A673 (cell line): ENCODE measurements around the gene RPL32. TPM values are rescaled to one million over a fixed set of nuclear protein-coding genes. Genes with fewer than 3 reads are reported as not detected.

Experiments
- BruUV-seq: library from RNA; stranded (reverse); fragments of 400-500 nt; replicated peaks from 2 replicates; lab custom pipeline; 2021; lab: Mats Ljungman, UMichigan
- CTCF ChIA-PET: fragments of 300-600 bp; sonication (Branson Sonifier 250); formaldehyde crosslinking; loops from one replicate; lab custom pipeline; 2022; ENCODE audit warnings: antibody characterized with exemption; lab: Charles Lee
- POLR2A ChIA-PET: fragments of 300-600 bp; sonication (Branson Sonifier 250); formaldehyde crosslinking; loops from one replicate; lab custom pipeline; 2022; ENCODE audit warnings: antibody characterized with exemption; ENCODE audit not compliant: low non-redundant PET; lab: Charles Lee
- DNase-seq: peaks from one replicate; pipeline ENCODE4 v3.0.0-alpha.2; 2015; ENCODE audit warnings: low spot score
- H3K27ac ChIP-seq: fragments of 200-600 bp; sonication (generic); 2 replicates; pipeline ENCODE4 v1.5.1; 2016; ENCODE audit warnings: mixed run types, low read depth, mild to moderate bottlenecking, mixed read lengths, antibody characterized with exemption, low read length; ENCODE audit not compliant: poor library complexity, severe bottlenecking
- H3K27me3 ChIP-seq: fragments of 200-600 bp; sonication (generic); replicated peaks from 2 replicates; pipeline ENCODE4 v1.6.1; 2017; ENCODE audit warnings: mixed run types, low read depth, mild to moderate bottlenecking, mixed read lengths, antibody characterized with exemption, low read length; ENCODE audit not compliant: insufficient read depth, poor library complexity
- H3K36me3 ChIP-seq: fragments of 200-600 bp; sonication (generic); 2 replicates; pipeline ENCODE4 v1.6.1; 2016; ENCODE audit warnings: mixed run types, mild to moderate bottlenecking, mixed read lengths, antibody characterized with exemption, low read length; ENCODE audit not compliant: insufficient read depth, poor library complexity, severe bottlenecking
- H3K4me1 ChIP-seq: fragments of 200-600 bp; sonication (generic); 2 replicates; pipeline ENCODE4 v1.6.1; 2017; ENCODE audit warnings: mixed run types, mild to moderate bottlenecking, mixed read lengths, antibody characterized with exemption, low read length; ENCODE audit not compliant: insufficient read depth, poor library complexity, severe bottlenecking
- H3K4me3 ChIP-seq: fragments of 200-600 bp; sonication (generic); 2 replicates; pipeline ENCODE4 v1.5.1; 2016; ENCODE audit warnings: low read depth, mixed run types, mild to moderate bottlenecking, mixed read lengths, low read length; ENCODE audit not compliant: poor library complexity, severe bottlenecking
- H3K9me3 ChIP-seq: fragments of 200-600 bp; sonication (generic); 2 replicates; pipeline ENCODE4 v1.6.1; 2016; ENCODE audit warnings: mixed run types, low read depth, mild to moderate bottlenecking, mixed read lengths, antibody characterized with exemption, low read length; ENCODE audit not compliant: poor library complexity, severe bottlenecking
- CTCF ChIP-seq: fragments of 300-800, 200-600 bp; sonication (generic); conservative IDR thresholded peaks from 2 replicates; pipeline ENCODE4 v1.5.1; 2017; ENCODE audit warnings: low read depth, mild to moderate bottlenecking, antibody characterized with exemption, low read length, moderate library complexity, mixed read lengths
- EZH2 ChIP-seq: fragments of 200-600 bp; sonication (generic); IDR thresholded peaks from 2 replicates; pipeline ENCODE4 v1.6.1; 2017; ENCODE audit warnings: borderline replicate concordance, low read depth, mild to moderate bottlenecking, mixed read lengths, antibody characterized with exemption, low read length; ENCODE audit not compliant: poor library complexity, severe bottlenecking
- intact Hi-C: fragments of 100-400 bp; cut with micrococcal nuclease; formaldehyde crosslinking; loops from one replicate; pipeline ENCODE4 v1.10.0; 2022; ENCODE audit not compliant: unreplicated experiment
- total RNA-seq: library from RNA; stranded (reverse); gene quantifications from 2 replicates; pipeline ENCODE4 v1.2.3, GENCODE V29; 2021

RPL32 gene
- total RNA-seq, 1 experiment from 2014 or later, result 1,684 TPM

- no peaks in the 10 kb centered on the region for H3K9me3 ChIP-seq
Observed at GRCh38 chr3:12829404-12829803, 12.0 kb downstream of the RPL32 start.

GRCh38 chr3:12828751-12829150 is 12.6 kb downstream of the RPL32 start:
- intact Hi-C loops, result no loop called here
- CTCF ChIA-PET, result no interaction called here
- Histone ChIP-seq H3K36me3 (peaks cover 32% of the 10 kb centered on the region), H3K27ac (no peak overlapping the region), H3K27me3 (no peaks in the 10 kb centered on the region), H3K9me3 (no peaks in the 10 kb centered on the region), H3K4me1 (no peaks in the 10 kb centered on the region), H3K4me3 (no peak overlapping the region)
- no peak for DNase-seq
- TF ChIP-seq CTCF (no peak), EZH2 (no peak)
- no TSS peak for BruUV-seq
- POLR2A ChIA-PET, result no interaction called here

More at GRCh38 chr3:12829404-12829803, 12.0 kb downstream of the RPL32 start:
- TF ChIP-seq EZH2, result no peak
- no peak for TF ChIP-seq CTCF
- no peak for DNase-seq
- Histone ChIP-seq H3K4me3 (no peak overlapping the region), H3K36me3 (peaks cover 39% of the 10 kb centered on the region), H3K4me1 (no peaks in the 10 kb centered on the region), H3K27me3 (no peaks in the 10 kb centered on the region), H3K27ac (no peak overlapping the region)
- ChIA-PET CTCF (no interaction called here), POLR2A (interaction anchor here (1.1 kb wide), 1 partner anchor 12 kb away, joined by 3 read pairs; no protein-coding TSS in a partner anchor)
- intact Hi-C loops, result no loop called here
- no TSS peak for BruUV-seq

GRCh38 chr3:12825156-12825555 is 16.2 kb downstream of the RPL32 start:
- TF ChIP-seq EZH2, result no peak
- intact Hi-C loops, result no loop called here
- no peak overlapping the region for H3K27ac ChIP-seq
- no peaks in the 10 kb centered on the region for H3K4me1 ChIP-seq
- CTCF ChIA-PET, result no interaction called here
- H3K4me3 ChIP-seq, result no peak overlapping the region
- DNase-seq, result no peak
- no TSS peak for BruUV-seq
- no peaks in the 10 kb centered on the region for H3K27me3 ChIP-seq
- no peaks in the 10 kb centered on the region for H3K36me3 ChIP-seq
- POLR2A ChIA-PET, result no interaction called here
- no peaks in the 10 kb centered on the region for H3K9me3 ChIP-seq

GRCh38 chr3:12824299-12824698 is 17.1 kb downstream of the RPL32 start:
- TF ChIP-seq EZH2 (no peak), CTCF (no peak)
- Histone ChIP-seq H3K27me3 (no peaks in the 10 kb centered on the region), H3K36me3 (no peaks in the 10 kb centered on the region), H3K4me1 (no peaks in the 10 kb centered on the region), H3K9me3 (no peaks in the 10 kb centered on the region), H3K27ac (no peak overlapping the region), H3K4me3 (no peak overlapping the region)
- intact Hi-C loops, result no loop called here
- POLR2A ChIA-PET, result no interaction called here
- no peak for DNase-seq
- BruUV-seq, result no TSS peak
- CTCF ChIA-PET, result no interaction called here
